ENCODE data around the gene MRPL57.
"Not testable (repeated sequence)": the region's sequence is repeated elsewhere in the genome, so short reads cannot be mapped to it uniquely, and the experiment has no call there.

GRCh38 chr13:21194756-21195155, 18.3 kb downstream of the MRPL57 start:
- TF ChIP-seq, protein P1, sequence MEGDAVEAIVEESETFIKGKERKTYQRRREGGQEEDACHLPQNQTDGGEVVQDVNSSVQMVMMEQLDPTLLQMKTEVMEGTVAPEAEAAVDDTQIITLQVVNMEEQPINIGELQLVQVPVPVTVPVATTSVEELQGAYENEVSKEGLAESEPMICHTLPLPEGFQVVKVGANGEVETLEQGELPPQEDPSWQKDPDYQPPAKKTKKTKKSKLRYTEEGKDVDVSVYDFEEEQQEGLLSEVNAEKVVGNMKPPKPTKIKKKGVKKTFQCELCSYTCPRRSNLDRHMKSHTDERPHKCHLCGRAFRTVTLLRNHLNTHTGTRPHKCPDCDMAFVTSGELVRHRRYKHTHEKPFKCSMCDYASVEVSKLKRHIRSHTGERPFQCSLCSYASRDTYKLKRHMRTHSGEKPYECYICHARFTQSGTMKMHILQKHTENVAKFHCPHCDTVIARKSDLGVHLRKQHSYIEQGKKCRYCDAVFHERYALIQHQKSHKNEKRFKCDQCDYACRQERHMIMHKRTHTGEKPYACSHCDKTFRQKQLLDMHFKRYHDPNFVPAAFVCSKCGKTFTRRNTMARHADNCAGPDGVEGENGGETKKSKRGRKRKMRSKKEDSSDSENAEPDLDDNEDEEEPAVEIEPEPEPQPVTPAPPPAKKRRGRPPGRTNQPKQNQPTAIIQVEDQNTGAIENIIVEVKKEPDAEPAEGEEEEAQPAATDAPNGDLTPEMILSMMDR (IDR thresholded peaks at IDR 0.05; ENCODE audit: low read length) = not testable (repeated sequence)
- TF ChIP-seq EZH2 (optimal IDR thresholded peaks at IDR 0.05; ENCODE audit: low read depth, low read length); EZH2phosphoT487 (IDR thresholded peaks at IDR 0.05; ENCODE audit: low read length): not testable (repeated sequence)

Data from MM.1S (cell line).